GM23248 (cell line): ENCODE results near the gene SRR.

Experiments
- EZH2 ChIP-seq: fragments of 200-600 bp; sonication (generic); IDR thresholded peaks from 2 replicates; pipeline ENCODE4 v1.6.1; 2018; ENCODE audit warnings: antibody characterized with exemption, mild to moderate bottlenecking; ENCODE audit not compliant: insufficient read depth, poor library complexity, severe bottlenecking
- EZH2phosphoT487 ChIP-seq: fragments of 200-600 bp; sonication (generic); IDR thresholded peaks from 2 replicates; pipeline ENCODE4 v1.6.1; 2018; ENCODE audit warnings: antibody characterized with exemption, moderate library complexity, mild to moderate bottlenecking, low read depth; ENCODE audit not compliant: insufficient read depth

DNA sequence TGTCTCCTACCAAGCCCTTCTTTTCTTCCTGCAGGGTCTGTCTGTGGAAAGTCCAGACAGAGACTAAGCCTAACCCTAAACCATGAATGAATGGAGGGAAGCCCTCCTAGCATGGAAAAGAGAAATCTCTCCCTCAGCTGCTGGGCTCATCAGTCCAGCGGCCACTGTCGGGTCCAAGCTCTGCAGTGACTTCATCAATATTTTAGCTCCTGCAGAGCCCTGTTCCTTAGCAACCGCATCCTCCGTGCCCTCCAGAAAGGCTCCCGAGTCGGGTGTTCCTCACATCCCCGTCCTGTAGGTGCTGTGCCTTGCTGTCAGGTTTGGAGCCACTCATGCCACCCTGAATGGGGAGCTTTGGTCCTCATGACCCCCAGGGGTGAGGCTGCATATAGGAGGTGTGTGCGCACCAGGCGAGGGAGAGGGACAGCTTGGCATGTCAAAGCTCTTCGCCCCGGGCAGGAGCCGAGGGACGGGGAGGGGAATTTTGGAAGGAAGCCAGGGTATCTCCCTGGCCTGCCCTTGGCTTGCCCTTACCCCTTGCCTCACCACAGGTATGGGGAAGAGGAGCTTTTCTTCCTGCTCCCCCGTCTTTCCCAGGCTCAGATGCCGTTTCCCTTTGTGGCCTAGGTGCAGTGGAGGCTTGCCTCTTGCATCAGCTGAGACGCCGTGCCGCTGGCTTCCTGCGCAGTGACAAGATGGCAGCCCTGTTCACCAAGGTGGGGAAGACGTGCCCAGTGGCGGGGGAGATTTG, 57.4 kb downstream of the SRR start:
- TF ChIP-seq EZH2 (no peak), EZH2phosphoT487 (no peak)
